K562 (cell line): ENCODE data around the gene CHRNG. TPM values are rescaled to one million over a fixed set of nuclear protein-coding genes. Genes with fewer than 3 reads are reported as not detected.

Experiments used
- ATAC-seq: fragments of 200-7000 bp; cut with Tn5 transposase; 3 replicates; pipeline ENCODE4 v1.9.1; 2020; ENCODE audit warnings: moderate library complexity
- BruUV-seq: library from RNA; stranded (reverse); fragments of 400-500 nt; replicated peaks from 2 replicates; lab custom pipeline; 2021; lab: Mats Ljungman, UMichigan
- CTCF ChIA-PET: fragments of 300-600 bp; formaldehyde crosslinking; extraction: SDS; loops from one replicate; lab custom pipeline; 2021; ENCODE audit warnings: low intra/inter-chr PET ratio; lab: Yijun Ruan, JAX
- POLR2A ChIA-PET: fragments of 300-600, 350-650 bp; sonication (Branson Sonifier 250); formaldehyde crosslinking; extraction: SDS; loops from one replicate; lab custom pipeline; 2021; ENCODE audit warnings: antibody characterized with exemption, inconsistent platforms; lab: Yijun Ruan, JAX
- DNase-seq, 4 experiments: peaks; one replicate each; pipeline versions ENCODE4 v3.0.0 to v3.0.0-alpha.2; 2011 to 2018; ENCODE audit warnings: low spot score in 3 of 4, mixed read lengths in 3 of 4; ENCODE audit errors: extremely low read depth in 1 of 4
- FAIRE-seq: peaks from 2 replicates; lab custom pipeline; 2011; peaks lifted over from hg19 to GRCh38; lab: Jason Lieb, UNC
- H2AFZ ChIP-seq: 2 replicates; pipeline ENCODE4 v1.6.0; 2011; ENCODE audit warnings: low read depth, low read length, control low read depth, inconsistent platforms
- H3K27ac ChIP-seq: fragments of 200-600 bp; 3 replicates; pipeline ENCODE4 v1.8.0; 2011; ENCODE audit warnings: low read depth, mild to moderate bottlenecking, control low read depth, inconsistent platforms, low read length, moderate library complexity, mixed read lengths; ENCODE audit errors: extremely low read depth
- H3K27me3 ChIP-seq, 2 experiments: fragments of 300-600 bp in 1 of 2; 2 replicates in 1 of 2; 3 replicates in 1 of 2; pipeline versions ENCODE4 v1.6.0 to v1.8.0; 2011; ENCODE audit warnings: inconsistent platforms in 2 of 2, low read length in 2 of 2, mild to moderate bottlenecking in 1 of 2, mixed read lengths in 1 of 2, moderate library complexity in 1 of 2; ENCODE audit not compliant: control insufficient read depth in 2 of 2, insufficient read depth in 2 of 2
- H3K36me3 ChIP-seq: fragments of 300-600 bp; 3 replicates; pipeline ENCODE4 v1.8.0; 2011; ENCODE audit warnings: mild to moderate bottlenecking, low read length, inconsistent platforms; ENCODE audit not compliant: control insufficient read depth, insufficient read depth
- H3K4me1 ChIP-seq, 2 experiments: fragments of 200-600 bp in 1 of 2; replicated peaks in 1 of 2; 2 replicates in 1 of 2; 3 replicates in 1 of 2; pipeline versions ENCODE4 v1.5.1 to v1.8.0; 2011; ENCODE audit warnings: inconsistent platforms in 2 of 2, low read length in 2 of 2, mild to moderate bottlenecking in 1 of 2, mixed read lengths in 1 of 2, moderate library complexity in 1 of 2; ENCODE audit not compliant: control insufficient read depth in 2 of 2, insufficient read depth in 2 of 2
- H3K4me2 ChIP-seq: 2 replicates; pipeline ENCODE4 v1.6.1; 2011; ENCODE audit warnings: low read length, control low read depth, inconsistent platforms, mixed read lengths; ENCODE audit not compliant: insufficient read depth
- H3K4me3 ChIP-seq: fragments of 200-600 bp; sonication (generic), shearing (Covaris generic); 2 replicates; pipeline ENCODE4 v1.5.1; 2016; ENCODE audit warnings: control low read depth, inconsistent platforms
- H3K79me2 ChIP-seq: fragments of 200-600 bp; 3 replicates; pipeline ENCODE4 v1.8.0; 2011; ENCODE audit warnings: low read length, inconsistent platforms; ENCODE audit not compliant: control insufficient read depth, insufficient read depth
- H3K9ac ChIP-seq, 2 experiments: 2 replicates each; pipeline versions ENCODE4 v1.6.0 to v1.6.1; 2011; ENCODE audit warnings: low read depth in 2 of 2, low read length in 2 of 2, control low read depth in 1 of 2, inconsistent platforms in 1 of 2, mild to moderate bottlenecking in 1 of 2, mixed read lengths in 1 of 2; ENCODE audit not compliant: insufficient read depth in 1 of 2
- H3K9me1 ChIP-seq: one replicate; pipeline ENCODE4 v1.6.0; 2011; ENCODE audit warnings: inconsistent platforms, mild to moderate bottlenecking, low read length, moderate library complexity; ENCODE audit not compliant: control insufficient read depth, insufficient read depth
- H3K9me3 ChIP-seq: replicated peaks from 2 replicates; pipeline ENCODE4 v1.5.1; 2011; ENCODE audit warnings: low read depth, low read length, inconsistent platforms; ENCODE audit not compliant: control insufficient read depth, insufficient read depth
- H4K20me1 ChIP-seq: replicated peaks from 2 replicates; pipeline ENCODE4 v1.6.1; 2011; ENCODE audit warnings: low read length, inconsistent platforms, mixed read lengths; ENCODE audit not compliant: control insufficient read depth, insufficient read depth
- ASH1L ChIP-seq: fragments of 450-650 bp; IDR thresholded peaks from 2 replicates; pipeline ENCODE4 v1.6.1; 2018; ENCODE audit warnings: borderline replicate concordance, mild to moderate bottlenecking, low read depth; ENCODE audit not compliant: partially characterized antibody
- ATF6 ChIP-seq: sonication (generic); formaldehyde crosslinking; IDR thresholded peaks from 2 replicates; pipeline ENCODE4 v1.4.0; 2020; ENCODE audit warnings: mild to moderate bottlenecking, missing genetic modification reagents
- CREB1 ChIP-seq, 2 experiments: sonication (generic) in 1 of 2; formaldehyde crosslinking in 1 of 2; IDR thresholded peaks; 2 replicates each; pipeline versions ENCODE4 v1.6.1 to v1.8.0; 2012 to 2022; ENCODE audit warnings: inconsistent platforms in 1 of 2, mild to moderate bottlenecking in 1 of 2, missing genetic modification reagents in 1 of 2, moderate library complexity in 1 of 2
- ESRRB ChIP-seq: fragments of 250-450 bp; sonication (Bioruptor Pico); IDR thresholded peaks from 2 replicates; pipeline ENCODE4 v1.5.0; 2020; ENCODE audit warnings: mild to moderate bottlenecking, moderate library complexity, borderline replicate concordance
- GTF2B ChIP-seq: IDR thresholded peaks from 2 replicates; pipeline ENCODE4 v1.6.1; 2011; ENCODE audit not compliant: insufficient read length; ENCODE audit errors: extremely low read depth
- HINFP ChIP-seq: fragments of 450-650 bp; conservative IDR thresholded peaks from 2 replicates; pipeline ENCODE4 v1.6.1; 2016; ENCODE audit warnings: missing genetic modification characterization, low read depth, mild to moderate bottlenecking, control low read depth, missing compliant biosample characterization
- ILK ChIP-seq: fragments of 450-650 bp; IDR thresholded peaks from 2 replicates; pipeline ENCODE4 v1.6.1; 2016; ENCODE audit warnings: missing genetic modification characterization, low read depth, mild to moderate bottlenecking, missing compliant biosample characterization, moderate library complexity, borderline replicate concordance
- MBD2 ChIP-seq: sonication (generic); IDR thresholded peaks from 2 replicates; pipeline ENCODE4 v1.6.1; 2016; ENCODE audit warnings: low read depth, borderline replicate concordance
- MCM2 ChIP-seq: fragments of 450-650 bp; IDR thresholded peaks from 2 replicates; pipeline ENCODE4 v1.6.1; 2017; ENCODE audit warnings: low read depth, mild to moderate bottlenecking
- MIER1 ChIP-seq: fragments of 450-650 bp; IDR thresholded peaks from 2 replicates; pipeline ENCODE4 v1.6.1; 2016; ENCODE audit warnings: antibody characterized with exemption, mild to moderate bottlenecking, low read depth
- MYC ChIP-seq, 2 experiments: fragments of 250-450 bp in 1 of 2; sonication (Bioruptor Pico) in 1 of 2; IDR thresholded peaks; 2 replicates each; pipeline versions ENCODE4 v1.5.1 to v1.6.1; 2012 to 2021; ENCODE audit warnings: low read depth in 2 of 2, borderline replicate concordance in 1 of 2, improper control_type of control experiment in 1 of 2, low read length in 1 of 2, mild to moderate bottlenecking in 1 of 2, moderate library complexity in 1 of 2
- PHF21A ChIP-seq: fragments of 450-650 bp; IDR thresholded peaks from 2 replicates; pipeline ENCODE4 v1.6.1; 2017; ENCODE audit warnings: low read depth, borderline replicate concordance
- RBM34 ChIP-seq: fragments of 200-400 bp; formaldehyde crosslinking; IDR thresholded peaks from 2 replicates; pipeline ENCODE4 v1.6.1; 2018; ENCODE audit warnings: low read length, borderline replicate concordance; ENCODE audit not compliant: insufficient read depth
- TEAD2 ChIP-seq: fragments of 450-650 bp; IDR thresholded peaks from 2 replicates; pipeline ENCODE4 v1.6.1; 2016; ENCODE audit warnings: missing genetic modification characterization, control low read depth, missing compliant biosample characterization
- YBX1 ChIP-seq: fragments of 450-650 bp; IDR thresholded peaks from 2 replicates; pipeline ENCODE4 v1.7.1; 2016; ENCODE audit warnings: mild to moderate bottlenecking
- ZBED1 ChIP-seq: IDR thresholded peaks from 2 replicates; pipeline ENCODE4 v1.6.1; 2014
- ZNF41 ChIP-seq: fragments of 250-450 bp; sonication (Bioruptor Pico); conservative IDR thresholded peaks from 2 replicates; pipeline ENCODE4 v1.4.0; 2020; ENCODE audit warnings: mild to moderate bottlenecking
- ZNF449 ChIP-seq: fragments of 250-450 bp; sonication (Bioruptor Pico); IDR thresholded peaks from 2 replicates; pipeline ENCODE4 v1.8.0; 2022; ENCODE audit warnings: moderate library complexity, mild to moderate bottlenecking, inconsistent platforms
- WGBS: fragments of 100-300 bp; shearing (Covaris generic); methylation state at CpG from one replicate; pipeline ENCODE4 v1.1.6; 2016; ENCODE audit warnings: low coverage, mixed read lengths; ENCODE audit not compliant: insufficient coverage; ENCODE audit errors: missing lambda C conversion rate; 5-methylcytosine and 5-hydroxymethylcytosine counted together
- in situ Hi-C: fragments of 300-500 bp; cut with MboI; formaldehyde crosslinking; loops from 4 replicates; pipeline ENCODE4 v1.15.0; 2018; ENCODE audit warnings: inconsistent platforms, mixed read lengths
- intact Hi-C: fragments of 100-400 bp; cut with micrococcal nuclease; formaldehyde crosslinking; loops from 2 replicates; pipeline ENCODE4 v1.14.2; 2022
- polyA plus RNA-seq, 8 experiments: library from polyadenylated mRNA; depleted of rRNA in 4 of 8; stranded (reverse) in 5 of 8; unstranded in 3 of 8; fragments of >200 nt; fragmentation: Nextera tagmentation in 2 of 8; fragmentation: Illumina TruSeq in 1 of 8; extraction: Ambion mirVana in 2 of 8; extraction: Trizol in 1 of 8; gene quantifications; 2 replicates each; pipeline versions ENCODE4 v1.2.1 to v1.2.3, GENCODE V29; 2011 to 2014; ENCODE audit warnings: inconsistent platforms in 1 of 8, missing spikeins in 1 of 8
- total RNA-seq, 7 experiments: library from RNA; depleted of rRNA in 6 of 7; stranded (reverse); fragments of >200 nt in 6 of 7; fragmentation: Illumina TruSeq in 2 of 7; extraction: Trizol in 2 of 7; gene quantifications; 2 replicates each; pipeline versions ENCODE4 v1.2.1 to v1.2.3, GENCODE V29; 2011 to 2021; ENCODE audit warnings: low replicate concordance in 1 of 7

Gene CHRNG
- total and polyA plus RNA-seq, 9 of the 15 experiments (the other 6 are each of a cell fraction or from before 2014, with no cell fraction given) = not detected

DNA sequence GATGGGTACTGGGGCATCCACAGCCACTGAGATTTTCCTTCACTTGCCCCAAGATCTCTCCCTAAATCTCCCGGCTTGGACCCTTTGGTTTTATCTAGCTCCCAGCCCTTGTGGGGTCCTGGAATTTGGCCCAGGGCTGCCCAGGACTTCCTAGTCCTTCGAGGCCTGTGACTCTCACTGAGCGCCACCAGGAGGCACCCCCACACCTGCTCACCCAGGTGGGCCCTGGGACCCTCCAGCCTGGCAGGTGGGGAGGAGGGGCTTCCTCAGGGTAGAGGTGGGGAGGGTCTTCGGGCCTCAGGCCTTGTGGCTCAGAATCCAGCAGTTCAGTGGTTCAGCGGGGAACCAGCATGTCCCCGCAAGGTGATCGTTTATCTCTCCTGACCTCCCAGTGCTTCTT, 31.2 kb upstream of the CHRNG start:
- intact Hi-C loops (no loop called here), in situ Hi-C loops (no loop called here)
- no peaks in the 10 kb centered on the region for H3K36me3 ChIP-seq
- WGBS = 13% methylated on average over 3 of the region's 7 CpGs
- ChIA-PET POLR2A (no interaction called here), CTCF (no interaction called here)
- H3K27me3 ChIP-seq = peaks cover 3 to 62% of the 10 kb centered on the region in 2 experiments; a peak in 2 of 5 replicates
- H2AFZ ChIP-seq = no peak overlapping the region
- FAIRE-seq = no peak
- no peak overlapping the region for H3K4me3 ChIP-seq
- H3K9me3 ChIP-seq = no peaks in the 10 kb centered on the region
- H3K79me2 ChIP-seq = no peaks in the 10 kb centered on the region
- H3K9me1 ChIP-seq = no peaks in the 10 kb centered on the region
- H3K9ac ChIP-seq = no peak overlapping the region
- TF ChIP-seq HINFP (no peak), MCM2 (no peak), PHF21A (no peak), TEAD2 (tag) (no peak), ESRRB (CRISPR knock-in tag) (no peak), YBX1 (no peak), ZBED1 (no peak), RBM34 (no peak), MIER1 (no peak), CREB1 (IDR thresholded peaks at IDR 0.05) (no peak), CREB1 (CRISPR knock-in tag; IDR thresholded peaks at IDR 0.05) (no peak), ATF6 (CRISPR knock-in tag) (no peak), MBD2 (no peak), ZNF41 (no peak), ILK (tag) (no peak), ASH1L (no peak), ZNF449 (CRISPR knock-in tag) (no peak), GTF2B (no peak), MYC (IDR thresholded peaks at IDR 0.05; ENCODE audit: low read depth, low read length) (no peak), MYC (CRISPR knock-in tag; IDR thresholded peaks at IDR 0.05; ENCODE audit: borderline replicate concordance, low read depth) (no peak)
- TF ChIP-seq, all 486 proteins: peak for 0
- Histone ChIP-seq H3K4me2 (no peak overlapping the region), H4K20me1 (no peaks in the 10 kb centered on the region), H3K27ac (no peak overlapping the region), H3K4me1 (peaks cover 0 to 4% of the 10 kb centered on the region in 2 experiments; a peak in 2 of 5 replicates)
- DNase-seq (no peak), ATAC-seq (no peak)
- BruUV-seq = no TSS peak
